Measurements from ENCODE around the gene KRT33B. TPM values are rescaled to one million over a fixed set of nuclear protein-coding genes. Genes with fewer than 3 reads are reported as not detected.
"Not testable (repeated sequence)": the region's sequence is repeated elsewhere in the genome, so short reads cannot be mapped to it uniquely, and the experiment has no call there.

KRT33B gene
- total RNA-seq, 1 experiment from 2014 or later = not detected

DNA sequence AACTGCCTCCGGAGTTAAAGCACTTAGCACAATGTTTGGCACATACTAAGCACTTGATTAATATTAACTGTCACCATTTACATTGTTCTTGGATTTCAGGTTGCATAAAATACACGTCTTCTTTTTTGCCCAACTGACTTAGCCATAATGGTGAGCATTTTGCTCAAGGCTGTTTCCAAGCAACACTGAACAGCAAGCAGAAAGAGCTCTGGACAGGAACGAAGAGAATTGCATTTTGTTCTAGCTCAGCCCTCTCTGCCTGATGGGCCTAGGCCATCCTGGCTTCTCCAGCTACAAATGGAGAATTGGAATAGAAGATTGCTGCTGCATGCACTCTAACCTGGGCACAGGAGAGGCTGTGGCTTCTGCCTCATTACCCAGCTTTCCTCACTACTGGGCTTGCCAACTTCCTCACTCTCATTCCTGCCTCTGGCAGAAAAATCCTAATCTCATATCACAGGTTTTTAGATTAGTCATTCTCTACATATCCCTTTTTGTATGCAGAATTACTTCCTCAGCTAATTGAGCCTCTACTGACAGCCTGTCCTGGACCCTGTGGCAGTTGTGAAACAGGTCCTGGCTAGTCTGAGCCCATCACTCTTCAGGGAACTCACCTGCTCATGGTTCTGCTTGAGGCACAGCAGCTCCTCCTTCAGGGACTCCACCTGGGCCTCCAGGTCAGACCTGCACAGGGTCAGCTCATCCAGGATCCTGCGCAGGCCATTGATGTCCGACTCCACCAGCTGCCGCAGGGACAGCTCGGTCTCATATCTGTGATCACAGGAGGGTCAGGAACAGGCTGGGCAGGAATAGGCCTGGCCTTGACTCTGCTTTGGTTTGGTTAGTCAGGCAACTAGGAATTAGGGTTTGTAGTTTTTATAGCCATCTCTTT, 21.5 kb downstream of the KRT33B start:
- Mint-ChIP-seq H3K4me3 (no peak overlapping the region), H3K9me3 (peaks cover 13% of the 10 kb centered on the region), H3K4me1 (no peaks in the 10 kb centered on the region), H3K27me3 (ENCODE audit: low read depth) (peaks cover 3% of the 10 kb centered on the region), H3K36me3 (no peaks in the 10 kb centered on the region), H3K27ac (no peak overlapping the region)
- ChIA-PET CTCF (interaction anchor here (0.7 to 1.8 kb wide), 6 partner anchors 19 to 485 kb away, joined by 3 to 6 read pairs (median 4); no protein-coding TSS in a partner anchor), POLR2A (interaction anchor here (1.0 kb wide), 1 partner anchor 491 kb away, joined by 3 read pairs; no protein-coding TSS in a partner anchor)
- DNase-seq (ENCODE audit: low spot score) = no peak
- ATAC-seq = no peak
- TF ChIP-seq, protein P1, sequence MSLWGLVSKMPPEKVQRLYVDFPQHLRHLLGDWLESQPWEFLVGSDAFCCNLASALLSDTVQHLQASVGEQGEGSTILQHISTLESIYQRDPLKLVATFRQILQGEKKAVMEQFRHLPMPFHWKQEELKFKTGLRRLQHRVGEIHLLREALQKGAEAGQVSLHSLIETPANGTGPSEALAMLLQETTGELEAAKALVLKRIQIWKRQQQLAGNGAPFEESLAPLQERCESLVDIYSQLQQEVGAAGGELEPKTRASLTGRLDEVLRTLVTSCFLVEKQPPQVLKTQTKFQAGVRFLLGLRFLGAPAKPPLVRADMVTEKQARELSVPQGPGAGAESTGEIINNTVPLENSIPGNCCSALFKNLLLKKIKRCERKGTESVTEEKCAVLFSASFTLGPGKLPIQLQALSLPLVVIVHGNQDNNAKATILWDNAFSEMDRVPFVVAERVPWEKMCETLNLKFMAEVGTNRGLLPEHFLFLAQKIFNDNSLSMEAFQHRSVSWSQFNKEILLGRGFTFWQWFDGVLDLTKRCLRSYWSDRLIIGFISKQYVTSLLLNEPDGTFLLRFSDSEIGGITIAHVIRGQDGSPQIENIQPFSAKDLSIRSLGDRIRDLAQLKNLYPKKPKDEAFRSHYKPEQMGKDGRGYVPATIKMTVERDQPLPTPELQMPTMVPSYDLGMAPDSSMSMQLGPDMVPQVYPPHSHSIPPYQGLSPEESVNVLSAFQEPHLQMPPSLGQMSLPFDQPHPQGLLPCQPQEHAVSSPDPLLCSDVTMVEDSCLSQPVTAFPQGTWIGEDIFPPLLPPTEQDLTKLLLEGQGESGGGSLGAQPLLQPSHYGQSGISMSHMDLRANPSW (CRISPR knock-in tag; conservative IDR thresholded peaks at IDR 0.05; ENCODE audit: low read depth) = no peak
- TF ChIP-seq ZNF396 (CRISPR knock-in tag; IDR thresholded peaks at IDR 0.05; ENCODE audit: borderline replicate concordance) (no peak), KAT7 (CRISPR knock-in tag; IDR thresholded peaks at IDR 0.05; ENCODE audit: borderline replicate concordance) (no peak), NFYB (CRISPR knock-in tag; conservative IDR thresholded peaks at IDR 0.05; ENCODE audit: low read depth) (no peak), ZNF423 (CRISPR knock-in tag; IDR thresholded peaks at IDR 0.05) (no peak), FOXK1 (CRISPR knock-in tag; IDR thresholded peaks at IDR 0.05) (no peak), ZNF281 (CRISPR knock-in tag; IDR thresholded peaks at IDR 0.05) (no peak), ZBTB21 (CRISPR knock-in tag; IDR thresholded peaks at IDR 0.05; ENCODE audit: borderline replicate concordance) (no peak), HMGA2 (CRISPR knock-in tag; IDR thresholded peaks at IDR 0.05) (no peak), MAX (CRISPR knock-in tag; IDR thresholded peaks at IDR 0.05) (no peak), GABPB1 (CRISPR knock-in tag; IDR thresholded peaks at IDR 0.05) (no peak), RELA (CRISPR knock-in tag; IDR thresholded peaks at IDR 0.05; ENCODE audit: borderline replicate concordance) (no peak), CDX4 (CRISPR knock-in tag; IDR thresholded peaks at IDR 0.05; ENCODE audit: borderline replicate concordance) (no peak), ZNF138 (CRISPR knock-in tag; conservative IDR thresholded peaks at IDR 0.05) (no peak)
- TF ChIP-seq, protein P2, sequence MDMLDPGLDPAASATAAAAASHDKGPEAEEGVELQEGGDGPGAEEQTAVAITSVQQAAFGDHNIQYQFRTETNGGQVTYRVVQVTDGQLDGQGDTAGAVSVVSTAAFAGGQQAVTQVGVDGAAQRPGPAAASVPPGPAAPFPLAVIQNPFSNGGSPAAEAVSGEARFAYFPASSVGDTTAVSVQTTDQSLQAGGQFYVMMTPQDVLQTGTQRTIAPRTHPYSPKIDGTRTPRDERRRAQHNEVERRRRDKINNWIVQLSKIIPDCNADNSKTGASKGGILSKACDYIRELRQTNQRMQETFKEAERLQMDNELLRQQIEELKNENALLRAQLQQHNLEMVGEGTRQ (CRISPR knock-in tag; IDR thresholded peaks at IDR 0.05) = no peak

DNA sequence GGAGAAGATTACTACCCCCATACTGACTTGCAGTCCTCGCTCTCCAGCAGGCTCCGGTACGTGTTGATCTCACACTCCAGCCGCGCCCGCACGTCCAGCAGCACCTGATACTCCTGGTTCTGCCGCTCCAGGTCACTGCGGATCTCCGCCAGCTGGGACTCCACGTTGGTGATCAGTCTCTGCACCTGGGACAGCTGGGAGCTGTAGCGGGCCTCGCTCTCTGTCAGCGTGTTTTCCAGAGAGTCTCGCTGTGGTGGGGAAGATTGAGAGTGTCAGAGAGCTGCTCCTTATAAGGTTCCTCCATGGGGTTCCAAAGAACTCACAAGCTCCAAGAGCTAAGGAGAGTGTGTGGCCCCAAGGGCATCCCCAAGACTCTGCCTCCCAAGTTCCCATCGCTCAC, 23.2 kb downstream of the KRT33B start:
- H3K27ac Mint-ChIP-seq; H3K27me3 Mint-ChIP-seq (ENCODE audit: low read depth); H3K4me3 Mint-ChIP-seq; H3K36me3 Mint-ChIP-seq; H3K4me1 Mint-ChIP-seq; POLR2A ChIA-PET; DNase-seq (ENCODE audit: low spot score); ATAC-seq: not testable (repeated sequence)
- H3K9me3 Mint-ChIP-seq = peaks cover 26% of the 10 kb centered on the region
- CTCF ChIA-PET = interaction anchor here (1.1 to 1.8 kb wide), 2 partner anchors 17 to 202 kb away, joined by 4 to 5 read pairs; no protein-coding TSS in a partner anchor

All from WTC11 (cell line).